GM21717 (cell line): Measurements from ENCODE around the gene POLD1.
"Not testable (repeated sequence)": the region's sequence is repeated elsewhere in the genome, so short reads cannot be mapped to it uniquely, and the experiment has no call there.

Experiments
- ATAC-seq: cut with Tn5 transposase; IDR thresholded peaks from one replicate; pipeline ENCODE4 v1.9.1; 2021; ENCODE audit warnings: mild to moderate bottlenecking, moderate library complexity; ENCODE audit not compliant: unreplicated experiment

POLD1 gene

DNA sequence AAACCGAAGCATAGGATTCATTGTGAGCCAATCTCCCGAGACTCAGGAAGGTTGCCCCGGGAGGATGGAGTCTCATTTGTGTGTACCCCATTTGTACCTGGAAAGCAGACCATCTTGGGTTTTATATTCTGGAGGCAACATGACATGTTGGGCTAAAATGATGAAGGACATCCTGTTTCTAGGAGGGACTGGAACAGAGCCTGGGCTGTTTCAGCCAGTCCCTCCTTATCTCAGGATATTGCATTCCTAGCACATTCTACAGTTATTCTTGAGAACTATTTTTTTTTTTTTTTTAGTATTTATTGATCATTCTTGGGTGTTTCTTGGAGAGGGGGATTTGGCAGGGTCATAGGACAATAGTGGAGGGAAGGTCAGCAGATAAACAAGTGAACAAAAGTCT, 6.1 kb downstream of the POLD1 start:
- not testable (repeated sequence) for ATAC-seq

DNA sequence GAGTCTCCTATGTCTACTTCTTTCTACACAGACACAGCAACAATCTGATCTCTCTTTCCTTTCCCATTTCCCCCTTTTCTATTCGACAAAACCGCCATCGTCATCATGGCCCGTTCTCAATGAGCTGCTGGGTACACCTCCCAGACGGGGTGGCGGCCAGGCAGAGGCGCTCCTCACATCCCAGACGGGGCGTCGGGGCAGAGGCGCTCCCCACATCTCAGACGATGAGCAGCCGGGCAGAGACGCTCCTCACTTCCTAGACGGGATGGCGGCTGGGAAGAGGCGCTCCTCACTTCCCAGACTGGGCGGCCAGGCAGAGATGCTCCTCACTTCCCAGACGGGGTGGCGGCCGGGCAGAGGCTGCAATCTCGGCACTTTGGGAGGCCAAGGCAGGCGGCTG, 6.8 kb downstream of the POLD1 start:
- not testable (repeated sequence) for ATAC-seq

DNA sequence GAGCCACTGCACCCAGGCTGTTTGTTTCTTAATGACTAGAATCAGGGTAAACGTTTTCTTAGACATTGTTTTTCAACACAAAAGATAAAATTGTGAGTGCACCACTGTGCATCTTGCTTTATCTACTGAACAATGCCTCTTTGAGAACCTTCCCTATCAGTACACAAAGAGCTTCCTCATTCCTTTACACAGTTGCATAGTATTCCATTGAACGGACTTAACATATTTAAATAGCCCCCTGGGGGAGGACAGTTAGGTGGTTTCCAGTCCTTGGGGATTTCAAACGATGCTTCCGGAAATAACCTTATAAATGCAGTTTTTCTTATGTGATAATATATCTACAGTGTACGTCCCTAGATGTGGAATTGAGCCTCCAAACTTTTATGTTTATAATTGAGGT, 8.6 kb downstream of the POLD1 start:
- ATAC-seq = no peak

DNA sequence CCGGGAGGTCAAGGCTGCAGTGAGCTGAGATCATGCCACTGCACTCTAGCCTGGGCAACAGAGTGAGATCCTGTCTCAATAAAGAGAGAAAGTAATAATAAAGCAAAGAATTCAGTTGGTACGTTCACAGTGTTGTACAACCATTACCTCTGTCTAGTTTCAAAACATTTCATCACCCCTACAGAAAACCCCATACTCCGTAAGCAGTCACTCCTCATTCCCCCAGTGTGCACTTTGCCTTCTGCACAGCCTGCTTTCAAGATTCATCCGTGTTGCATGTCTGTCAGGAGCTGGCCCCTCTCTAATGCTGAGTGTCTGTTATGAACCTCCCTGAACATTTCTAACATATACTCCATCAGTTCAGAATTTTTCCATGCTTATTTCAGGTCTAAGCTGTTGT, 9.4 kb downstream of the POLD1 start:
- ATAC-seq = no peak

DNA sequence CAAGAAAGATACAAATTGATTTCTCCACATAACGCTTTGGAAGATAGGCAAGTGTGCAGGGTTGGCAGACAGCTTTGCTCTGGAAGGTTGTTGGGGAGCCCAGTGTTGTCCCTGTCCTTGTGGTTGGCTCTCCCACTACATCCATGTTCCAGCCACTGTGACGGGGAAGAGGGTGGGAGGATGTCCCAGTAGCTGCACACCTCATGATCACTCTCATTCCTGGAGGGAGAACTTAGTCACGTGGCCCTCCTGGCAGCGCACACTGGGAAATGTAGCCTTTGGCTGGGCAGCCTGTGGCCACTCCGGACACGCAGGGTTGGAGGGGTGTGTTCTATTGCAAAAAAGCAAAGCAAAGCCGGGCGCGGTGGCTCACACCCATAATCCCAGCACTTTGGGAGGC, 9.9 kb downstream of the POLD1 start:
- ATAC-seq = no peak

DNA sequence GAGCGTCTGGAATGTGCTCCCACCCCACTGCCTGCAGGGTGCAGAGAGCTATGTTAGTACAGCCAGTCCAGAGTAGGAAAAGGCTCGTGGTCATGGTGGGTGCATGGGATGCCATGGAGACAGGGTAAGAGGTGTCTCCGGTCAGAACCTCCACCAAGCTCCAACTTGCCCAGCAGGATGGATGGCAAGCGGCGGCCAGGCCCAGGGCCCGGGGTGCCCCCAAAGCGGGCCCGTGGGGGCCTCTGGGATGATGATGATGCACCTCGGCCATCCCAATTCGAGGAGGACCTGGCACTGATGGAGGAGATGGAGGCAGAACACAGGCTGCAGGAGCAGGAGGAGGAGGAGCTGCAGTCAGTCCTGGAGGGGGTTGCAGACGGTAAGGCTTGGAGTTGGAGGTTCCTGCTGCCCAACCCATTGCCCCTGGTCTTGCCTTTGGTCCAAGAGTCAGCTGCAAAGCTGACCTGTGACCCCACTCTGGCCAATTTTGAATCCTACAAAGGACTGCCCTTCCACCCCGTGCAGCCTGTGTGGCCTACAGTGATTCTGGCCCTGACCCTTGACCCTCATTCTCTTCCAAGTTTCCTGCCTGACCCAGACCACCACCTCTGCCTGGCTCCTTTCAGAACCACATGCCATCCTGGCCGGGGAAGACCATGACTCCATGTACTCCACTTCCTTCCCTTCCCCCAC, 14.7 kb downstream of the POLD1 start:
- no peak for ATAC-seq

DNA sequence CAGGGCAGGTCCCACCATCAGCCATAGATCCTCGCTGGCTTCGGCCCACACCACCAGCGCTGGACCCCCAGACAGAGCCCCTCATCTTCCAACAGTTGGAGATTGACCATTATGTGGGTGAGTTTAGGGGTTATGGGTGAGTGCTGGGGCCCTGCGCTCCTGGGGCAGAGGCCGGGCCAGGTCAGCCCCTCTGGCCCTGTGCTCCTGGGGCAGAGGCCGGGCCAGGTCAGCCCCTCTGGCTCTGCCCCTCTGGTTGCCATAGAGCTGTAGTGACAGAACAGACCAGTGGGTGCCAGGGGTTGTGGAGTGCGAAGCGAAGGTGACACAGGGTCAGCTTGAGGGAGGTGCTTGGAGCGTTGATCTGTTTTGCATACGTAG, 15.2 kb downstream of the POLD1 start:
- ATAC-seq = no peak

DNA sequence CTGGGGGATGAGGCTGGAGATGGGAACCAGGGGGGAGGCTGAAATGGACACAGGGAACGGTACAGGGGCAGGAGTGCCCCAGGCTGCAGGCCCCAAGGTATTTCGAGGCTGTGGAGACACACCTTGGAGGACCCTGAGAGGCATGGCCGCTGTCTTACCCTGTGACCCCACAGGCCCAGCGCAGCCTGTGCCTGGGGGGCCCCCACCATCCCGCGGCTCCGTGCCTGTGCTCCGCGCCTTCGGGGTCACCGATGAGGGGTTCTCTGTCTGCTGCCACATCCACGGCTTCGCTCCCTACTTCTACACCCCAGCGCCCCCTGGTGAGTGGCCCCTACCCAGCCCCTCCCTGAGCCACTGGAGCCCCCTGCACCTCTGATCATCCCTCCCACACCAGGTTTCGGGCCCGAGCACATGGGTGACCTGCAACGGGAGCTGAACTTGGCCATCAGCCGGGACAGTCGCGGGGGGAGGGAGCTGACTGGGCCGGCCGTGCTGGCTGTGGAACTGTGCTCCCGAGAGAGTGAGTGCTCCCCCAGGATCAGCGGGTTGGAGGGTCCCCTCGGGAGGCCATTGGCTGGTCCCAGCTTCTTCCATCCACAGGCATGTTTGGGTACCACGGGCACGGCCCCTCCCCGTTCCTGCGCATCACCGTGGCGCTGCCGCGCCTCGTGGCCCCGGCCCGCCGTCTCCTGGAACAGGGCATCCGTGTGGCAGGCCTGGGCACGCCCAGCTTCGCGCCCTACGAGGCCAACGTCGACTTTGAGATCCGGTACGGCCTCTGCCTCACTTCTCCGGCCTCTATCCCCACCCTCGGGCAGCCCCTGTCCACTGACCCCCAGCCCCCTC, 17.7 kb downstream of the POLD1 start:
- ATAC-seq = no peak

DNA sequence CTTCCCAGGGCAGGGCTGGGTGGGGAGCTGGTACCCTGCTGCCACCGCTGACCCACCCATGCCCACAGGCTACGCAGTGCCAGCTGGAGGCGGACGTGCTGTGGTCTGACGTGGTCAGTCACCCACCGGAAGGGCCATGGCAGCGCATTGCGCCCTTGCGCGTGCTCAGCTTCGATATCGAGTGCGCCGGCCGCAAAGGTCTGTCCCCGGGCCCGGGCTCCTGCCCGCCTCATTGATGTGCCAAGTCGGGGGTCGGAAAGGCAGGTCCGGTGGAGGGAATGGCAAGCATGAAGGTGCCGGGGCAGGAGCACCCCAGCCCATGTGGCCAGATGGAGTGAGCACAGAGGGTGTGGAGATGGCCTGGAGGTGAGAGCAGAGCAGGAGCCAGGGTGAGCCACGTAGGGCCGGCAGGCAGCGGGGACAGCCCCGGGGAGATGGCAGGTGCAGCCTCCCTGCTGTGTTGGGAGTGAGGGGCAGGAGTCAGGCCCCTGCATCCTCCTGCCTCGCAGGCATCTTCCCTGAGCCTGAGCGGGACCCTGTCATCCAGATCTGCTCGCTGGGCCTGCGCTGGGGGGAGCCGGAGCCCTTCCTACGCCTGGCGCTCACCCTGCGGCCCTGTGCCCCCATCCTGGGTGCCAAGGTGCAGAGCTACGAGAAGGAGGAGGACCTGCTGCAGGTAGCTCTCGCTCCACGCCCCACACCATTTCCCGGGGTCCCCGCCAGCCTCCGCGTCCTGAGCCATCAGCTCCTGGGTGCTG, 18.6 kb downstream of the POLD1 start:
- ATAC-seq = no peak

DNA sequence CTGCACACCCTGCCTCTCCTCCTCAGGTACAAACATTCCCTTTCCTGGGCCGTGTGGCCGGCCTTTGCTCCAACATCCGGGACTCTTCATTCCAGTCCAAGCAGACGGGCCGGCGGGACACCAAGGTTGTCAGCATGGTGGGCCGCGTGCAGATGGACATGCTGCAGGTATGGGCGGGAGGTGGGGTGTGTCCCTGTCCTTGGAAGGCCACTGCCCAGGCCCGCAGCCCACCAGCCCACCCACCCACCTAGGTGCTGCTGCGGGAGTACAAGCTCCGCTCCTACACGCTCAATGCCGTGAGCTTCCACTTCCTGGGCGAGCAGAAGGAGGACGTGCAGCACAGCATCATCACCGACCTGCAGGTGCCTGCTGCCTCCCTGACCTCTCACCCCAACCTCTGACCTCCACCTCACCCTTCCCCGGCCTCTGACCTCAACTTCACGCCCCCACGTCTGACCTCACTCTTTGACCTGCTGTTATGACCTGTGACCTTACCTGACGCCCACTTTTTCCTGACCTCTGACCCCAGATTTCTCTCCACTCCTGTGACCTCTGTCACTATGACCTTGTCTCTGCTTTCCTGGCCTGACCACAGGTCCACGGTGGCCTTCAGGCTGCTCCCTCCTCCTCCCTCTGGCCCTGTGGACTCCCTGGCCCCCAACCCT, 22.1 kb downstream of the POLD1 start:
- ATAC-seq = no peak

DNA sequence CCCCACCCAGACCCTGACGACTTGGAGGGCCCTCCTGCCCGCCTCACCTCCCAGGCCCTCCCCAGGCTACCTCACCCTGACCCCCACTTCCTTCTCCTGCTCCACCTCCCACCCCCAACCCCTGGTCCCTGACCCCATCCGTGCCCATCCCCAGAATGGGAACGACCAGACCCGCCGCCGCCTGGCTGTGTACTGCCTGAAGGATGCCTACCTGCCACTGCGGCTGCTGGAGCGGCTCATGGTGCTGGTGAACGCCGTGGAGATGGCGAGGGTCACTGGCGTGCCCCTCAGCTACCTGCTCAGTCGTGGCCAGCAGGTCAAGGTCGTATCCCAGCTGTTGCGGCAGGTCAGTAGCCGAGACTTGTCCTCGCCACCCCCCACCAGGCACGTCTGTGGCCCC, 22.7 kb downstream of the POLD1 start:
- ATAC-seq = no peak

DNA sequence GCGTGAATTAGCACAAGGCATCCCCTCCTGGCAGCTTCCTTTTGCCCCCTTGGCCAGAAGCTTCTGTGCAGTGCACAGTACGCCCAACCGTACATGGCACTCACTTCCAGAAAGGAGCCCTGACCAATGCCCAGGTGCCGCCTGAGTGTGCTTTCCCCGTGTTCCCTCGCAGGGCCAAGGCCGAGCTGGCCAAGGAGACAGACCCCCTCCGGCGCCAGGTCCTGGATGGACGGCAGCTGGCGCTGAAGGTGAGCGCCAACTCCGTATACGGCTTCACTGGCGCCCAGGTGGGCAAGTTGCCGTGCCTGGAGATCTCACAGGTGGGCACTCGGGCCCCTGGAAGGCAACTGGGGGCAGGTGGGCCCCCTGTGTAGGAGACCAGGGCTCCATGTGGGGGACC, 25.2 kb downstream of the POLD1 start:
- no peak for ATAC-seq

DNA sequence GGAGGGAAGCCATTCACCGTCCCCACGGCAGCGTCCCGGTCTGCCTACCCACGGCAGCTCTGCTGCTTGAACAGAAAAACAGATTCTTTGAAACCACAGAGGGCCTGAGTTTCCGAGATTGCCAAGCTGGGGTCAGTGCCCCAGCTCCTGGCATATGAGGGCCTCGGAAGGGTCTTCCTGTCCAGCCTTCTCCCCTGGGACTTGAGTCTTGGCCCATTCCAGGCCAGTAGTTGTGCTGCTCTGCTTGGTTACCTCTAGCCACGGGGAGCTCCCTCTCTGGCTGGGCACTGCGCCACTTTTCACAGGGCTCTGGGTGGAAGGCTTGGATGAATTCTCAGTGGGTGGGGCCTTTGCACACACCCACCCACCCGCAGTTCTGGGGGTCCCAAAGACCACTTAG, 26.0 kb downstream of the POLD1 start:
- no peak for ATAC-seq

DNA sequence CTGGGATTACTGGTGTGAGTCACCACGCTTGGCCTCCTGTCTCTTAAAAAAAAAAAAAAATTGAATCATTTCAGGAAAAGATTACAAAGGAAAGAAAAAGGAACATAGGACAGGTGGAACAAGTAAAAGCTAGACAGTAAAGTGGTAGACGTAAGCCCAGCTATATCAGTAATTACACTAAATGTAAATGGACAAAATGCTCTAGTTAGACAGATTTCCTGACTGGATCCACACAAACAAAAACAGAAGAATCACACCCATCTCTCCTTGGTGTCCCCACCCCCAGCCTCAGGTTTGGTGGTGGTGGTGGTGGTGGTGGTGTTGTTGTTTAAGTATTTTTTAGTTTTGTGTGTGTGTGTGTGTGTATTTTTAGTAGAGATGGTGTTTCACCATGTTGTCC, 28.3 kb downstream of the POLD1 start:
- ATAC-seq = no peak

DNA sequence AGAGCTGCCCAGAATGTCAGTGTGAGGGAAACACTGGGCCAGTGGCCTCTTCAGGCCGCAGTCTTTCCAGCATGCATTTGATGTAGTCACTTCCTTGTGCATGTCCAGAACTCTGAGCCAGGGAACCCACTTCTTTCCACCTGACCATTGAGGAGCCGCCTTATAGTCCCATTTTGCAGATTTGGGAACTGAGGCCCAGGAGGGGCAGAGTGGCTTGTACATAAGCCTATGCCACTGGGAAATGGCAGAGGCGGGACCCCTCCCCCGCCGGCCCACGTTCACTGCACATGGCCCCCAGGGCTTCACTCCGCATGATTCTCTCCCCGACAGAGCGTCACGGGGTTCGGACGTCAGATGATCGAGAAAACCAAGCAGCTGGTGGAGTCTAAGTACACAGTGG, 28.9 kb downstream of the POLD1 start:
- ATAC-seq = no peak

DNA sequence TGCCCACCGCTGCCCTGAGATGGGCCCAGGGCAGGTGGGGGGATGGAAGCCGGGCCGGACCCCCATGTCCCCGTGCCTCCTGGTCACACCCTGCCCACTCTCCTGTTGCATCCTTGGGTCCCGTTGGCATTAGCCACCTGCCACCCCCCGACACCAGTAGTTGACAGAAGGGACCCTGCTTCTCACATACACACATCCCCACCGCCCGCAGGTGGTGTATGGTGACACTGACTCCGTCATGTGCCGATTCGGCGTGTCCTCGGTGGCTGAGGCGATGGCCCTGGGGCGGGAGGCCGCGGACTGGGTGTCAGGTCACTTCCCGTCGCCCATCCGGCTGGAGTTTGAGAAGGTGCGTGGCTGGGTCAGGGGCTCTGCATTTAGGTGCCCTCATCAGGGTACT, 29.4 kb downstream of the POLD1 start:
- no peak for ATAC-seq

DNA sequence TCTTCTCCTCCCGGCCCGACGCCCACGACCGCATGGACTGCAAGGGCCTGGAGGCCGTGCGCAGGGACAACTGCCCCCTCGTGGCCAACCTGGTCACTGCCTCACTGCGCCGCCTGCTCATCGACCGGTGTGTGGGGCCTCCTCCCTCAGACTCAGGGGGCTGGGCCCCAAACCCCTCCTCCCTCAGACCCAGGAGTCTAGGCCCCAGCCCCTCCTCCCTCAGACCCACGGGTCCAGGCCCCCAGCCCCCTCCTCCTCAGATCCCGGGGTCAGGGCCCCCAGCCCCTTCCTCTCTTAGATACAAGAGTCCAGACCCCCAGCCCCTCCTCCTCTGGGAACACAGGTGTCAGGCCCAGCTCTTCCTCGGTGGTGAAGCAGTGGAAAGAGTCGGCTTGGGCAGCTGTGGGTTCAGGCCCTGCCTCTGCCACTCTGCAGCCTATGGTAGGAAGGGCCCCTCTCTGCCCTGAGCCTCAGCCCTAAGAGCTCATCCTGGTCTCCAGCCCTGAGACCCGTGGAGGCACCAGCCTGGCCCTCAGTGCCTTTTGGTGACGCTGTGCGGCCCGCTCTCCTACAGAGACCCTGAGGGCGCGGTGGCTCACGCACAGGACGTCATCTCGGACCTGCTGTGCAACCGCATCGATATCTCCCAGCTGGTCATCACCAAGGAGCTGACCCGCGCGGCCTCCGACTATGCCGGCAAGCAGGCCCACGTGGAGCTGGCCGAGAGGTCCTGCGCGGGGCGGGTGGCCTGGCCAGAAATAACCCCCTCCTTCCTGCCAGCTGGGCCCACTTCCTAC, 30.9 kb downstream of the POLD1 start:
- ATAC-seq = no peak

DNA sequence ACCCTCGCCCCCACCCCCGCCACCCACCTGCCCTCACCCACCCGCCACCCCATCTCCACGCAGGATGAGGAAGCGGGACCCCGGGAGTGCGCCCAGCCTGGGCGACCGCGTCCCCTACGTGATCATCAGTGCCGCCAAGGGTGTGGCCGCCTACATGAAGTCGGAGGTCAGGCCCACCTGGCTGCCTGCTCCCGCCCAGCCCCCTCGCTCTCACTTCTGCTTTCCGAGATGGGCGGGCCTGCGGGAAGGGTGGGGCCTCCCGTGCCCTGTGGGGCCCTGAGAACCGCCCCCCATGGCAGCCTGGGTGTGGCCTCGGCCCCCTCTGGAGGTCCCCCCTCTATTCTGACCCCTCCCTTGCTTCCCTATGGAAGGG, 31.5 kb downstream of the POLD1 start:
- ATAC-seq = peak; percentile 37

DNA sequence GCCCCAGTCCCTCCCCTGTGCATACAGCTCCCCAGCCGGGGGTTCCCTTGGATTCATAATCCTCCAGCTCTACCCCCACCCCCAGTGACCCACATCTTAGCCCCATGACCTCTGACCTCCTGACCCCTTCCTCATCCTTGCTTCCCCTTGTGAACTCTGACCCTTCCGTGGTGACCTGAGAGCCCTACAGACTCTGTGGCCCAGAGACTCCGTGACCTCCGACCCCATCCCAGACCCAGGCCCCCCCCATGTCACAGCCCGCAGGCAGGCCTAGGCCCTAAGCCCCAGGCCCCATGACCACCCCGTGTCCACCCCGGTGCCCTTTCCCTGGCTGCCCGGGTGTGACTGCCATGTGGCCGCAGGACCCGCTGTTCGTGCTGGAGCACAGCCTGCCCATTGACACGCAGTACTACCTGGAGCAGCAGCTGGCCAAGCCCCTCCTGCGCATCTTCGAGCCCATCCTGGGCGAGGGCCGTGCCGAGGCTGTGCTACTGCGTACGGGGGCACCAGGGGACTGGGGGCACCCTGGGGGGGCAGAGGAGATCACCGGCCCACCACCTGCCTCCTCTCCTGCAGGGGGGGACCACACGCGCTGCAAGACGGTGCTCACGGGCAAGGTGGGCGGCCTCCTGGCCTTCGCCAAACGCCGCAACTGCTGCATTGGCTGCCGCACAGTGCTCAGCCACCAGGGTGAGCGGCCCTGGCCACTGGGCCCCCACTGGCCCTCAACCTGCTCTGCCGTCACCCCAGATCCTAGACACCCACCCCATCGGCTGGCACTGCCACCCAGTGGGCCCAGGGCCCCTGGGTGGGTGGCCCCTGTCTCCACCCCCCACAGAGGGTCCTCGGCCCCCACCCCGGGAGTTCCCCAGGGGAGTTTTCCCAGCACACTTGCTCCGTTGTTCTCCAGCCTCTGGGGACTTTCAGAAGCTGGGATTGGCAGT, 32.2 kb downstream of the POLD1 start:
- ATAC-seq = no peak
